Inferior parietal cortex (tissue), 1 donor: ENCODE results near the gene KAT6B.
A peak's percentile ranks its signal among the peaks of the same experiment; 100 is the strongest.

Source experiments
- DNase-seq: peaks from one replicate; pipeline ENCODE4 v3.0.0-alpha.2; 2016; ENCODE audit errors: extremely low spot score

The KAT6B gene

GRCh38 chr10:74921744-74922143 is 95.3 kb downstream of the KAT6B start:
- no peak for DNase-seq

- DNase-seq, result no peak
Measured at GRCh38 chr10:74922921-74923320, 96.5 kb downstream of the KAT6B start.

GRCh38 chr10:74923556-74923955 is 97.2 kb downstream of the KAT6B start:
- no peak for DNase-seq

- peak; percentile 43 for DNase-seq
Measured at GRCh38 chr10:74924251-74924963, 98.0 kb downstream of the KAT6B start.

- DNase-seq, result no peak
Measured at GRCh38 chr10:74925291-74925690, 98.9 kb downstream of the KAT6B start.

- no peak for DNase-seq
Measured at GRCh38 chr10:74925708-74926107, 99.3 kb downstream of the KAT6B start.

- DNase-seq, result no peak
Measured at GRCh38 chr10:74926791-74927585, 100.6 kb downstream of the KAT6B start.

- DNase-seq, result no peak
Measured at GRCh38 chr10:74927701-74928100, 101.3 kb downstream of the KAT6B start.

- no peak for DNase-seq
Measured at GRCh38 chr10:74928742-74929191, 102.4 kb downstream of the KAT6B start.

- no peak for DNase-seq
Measured at GRCh38 chr10:74929197-74929596, 102.8 kb downstream of the KAT6B start.

- no peak for DNase-seq
Measured at GRCh38 chr10:74930965-74931364, 104.6 kb downstream of the KAT6B start.

GRCh38 chr10:74932648-74933047 is 106.2 kb downstream of the KAT6B start:
- DNase-seq, result peak; percentile 77

- DNase-seq, result no peak
Measured at GRCh38 chr10:74934100-74934812, 107.9 kb downstream of the KAT6B start.

GRCh38 chr10:74936577-74937265 is 110.3 kb downstream of the KAT6B start:
- no peak for DNase-seq

GRCh38 chr10:74937266-74937856 is 111.0 kb downstream of the KAT6B start:
- no peak for DNase-seq

GRCh38 chr10:74944205-74944604 is 117.8 kb downstream of the KAT6B start:
- DNase-seq, result no peak

GRCh38 chr10:74947781-74948401 is 121.5 kb downstream of the KAT6B start:
- DNase-seq, result no peak

- DNase-seq, result no peak
Measured at GRCh38 chr10:74949034-74949832, 122.8 kb downstream of the KAT6B start.

GRCh38 chr10:74949843-74950765 is 123.7 kb downstream of the KAT6B start:
- no peak for DNase-seq
